ENCODE results near the gene FAM98B.

FAM98B gene

DNA sequence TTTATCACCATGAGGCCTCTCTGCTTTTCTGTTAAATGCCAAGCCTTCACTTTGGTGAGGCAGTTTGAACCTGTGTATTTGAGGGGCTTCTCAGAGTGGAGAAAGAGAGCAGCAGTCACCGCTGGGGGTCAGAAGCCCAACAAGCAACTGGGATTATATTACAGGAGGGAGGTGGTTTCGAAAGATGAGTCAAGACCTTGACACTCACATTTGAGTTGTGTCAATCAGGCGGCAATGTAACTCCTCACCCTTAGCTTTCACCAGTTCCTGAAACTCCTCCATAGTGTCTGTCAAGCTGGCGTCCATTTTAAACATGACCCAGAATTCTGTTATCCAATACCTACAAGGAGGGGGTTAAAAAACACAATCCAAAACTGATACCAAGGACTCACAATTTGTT is 64.2 kb downstream of the FAM98B start:
- H4K20me1 ChIP-seq (ENCODE audit: insufficient read depth, low read length), result no peaks in the 10 kb centered on the region
- no peaks in the 10 kb centered on the region for H3K36me3 ChIP-seq (replicated peaks; ENCODE audit: insufficient read depth, low read length)
- no peak for DNase-seq
- no peaks in the 10 kb centered on the region for H3K4me1 ChIP-seq (ENCODE audit: low read length)
- H3K79me2 ChIP-seq (ENCODE audit: low read length), result no peaks in the 10 kb centered on the region
- no peaks in the 10 kb centered on the region for H3F3A ChIP-seq (ENCODE audit: insufficient read depth, low read length)
- H3K4me2 ChIP-seq (ENCODE audit: low read depth, low read length), result no peak overlapping the region
- no peaks in the 10 kb centered on the region for H3K9me3 ChIP-seq (replicated peaks; ENCODE audit: insufficient read depth, low read length)
- H3K9ac ChIP-seq (ENCODE audit: low read length), result no peak overlapping the region
- H3K27ac ChIP-seq (ENCODE audit: low read length), result no peak overlapping the region
- H3K9me2 ChIP-seq (replicated peaks; ENCODE audit: insufficient read depth, low read length), result no peaks in the 10 kb centered on the region
- H3K27me3 ChIP-seq (replicated peaks; ENCODE audit: insufficient read depth, low read length), result no peaks in the 10 kb centered on the region
- no peak overlapping the region for H3K4me3 ChIP-seq (ENCODE audit: low read length)
- no peak for TF ChIP-seq EZH2phosphoT487 (IDR thresholded peaks at IDR 0.05; ENCODE audit: low read length)
- TF ChIP-seq EZH2 (optimal IDR thresholded peaks at IDR 0.05; ENCODE audit: low read depth, low read length), result no peak
- no peak for TF ChIP-seq CTCF (IDR thresholded peaks at IDR 0.05; ENCODE audit: low read length)
- no peak overlapping the region for H2AFZ ChIP-seq (ENCODE audit: low read length)

- H4K20me1 ChIP-seq (ENCODE audit: insufficient read depth, low read length), result no peaks in the 10 kb centered on the region
- H3F3A ChIP-seq (ENCODE audit: insufficient read depth, low read length), result no peaks in the 10 kb centered on the region
- no peak for DNase-seq
- H3K27ac ChIP-seq (ENCODE audit: low read length), result no peak overlapping the region
- no peaks in the 10 kb centered on the region for H3K9me2 ChIP-seq (replicated peaks; ENCODE audit: insufficient read depth, low read length)
- no peaks in the 10 kb centered on the region for H3K36me3 ChIP-seq (replicated peaks; ENCODE audit: insufficient read depth, low read length)
- no peaks in the 10 kb centered on the region for H3K27me3 ChIP-seq (replicated peaks; ENCODE audit: insufficient read depth, low read length)
- H3K9me3 ChIP-seq (replicated peaks; ENCODE audit: insufficient read depth, low read length), result no peaks in the 10 kb centered on the region
- no peak overlapping the region for H3K4me2 ChIP-seq (ENCODE audit: low read depth, low read length)
- no peak for TF ChIP-seq EZH2phosphoT487 (IDR thresholded peaks at IDR 0.05; ENCODE audit: low read length)
- no peak for TF ChIP-seq EZH2 (optimal IDR thresholded peaks at IDR 0.05; ENCODE audit: low read depth, low read length)
- no peak for TF ChIP-seq CTCF (IDR thresholded peaks at IDR 0.05; ENCODE audit: low read length)
- H2AFZ ChIP-seq (ENCODE audit: low read length), result no peak overlapping the region
- no peaks in the 10 kb centered on the region for H3K4me1 ChIP-seq (ENCODE audit: low read length)
- H3K79me2 ChIP-seq (ENCODE audit: low read length), result no peaks in the 10 kb centered on the region
- H3K9ac ChIP-seq (ENCODE audit: low read length), result no peak overlapping the region
- no peak overlapping the region for H3K4me3 ChIP-seq (ENCODE audit: low read length)
Measured at GRCh38 chr15:38520035-38520434, 66.1 kb downstream of the FAM98B start.

- TF ChIP-seq EZH2phosphoT487 (IDR thresholded peaks at IDR 0.05; ENCODE audit: low read length) (no peak), EZH2 (optimal IDR thresholded peaks at IDR 0.05; ENCODE audit: low read depth, low read length) (no peak), CTCF (IDR thresholded peaks at IDR 0.05; ENCODE audit: low read length) (no peak)
- no peaks in the 10 kb centered on the region for H4K20me1 ChIP-seq (ENCODE audit: insufficient read depth, low read length)
- H2AFZ ChIP-seq (ENCODE audit: low read length), result no peak overlapping the region
- no peaks in the 10 kb centered on the region for H3K9me3 ChIP-seq (replicated peaks; ENCODE audit: insufficient read depth, low read length)
- no peaks in the 10 kb centered on the region for H3K36me3 ChIP-seq (replicated peaks; ENCODE audit: insufficient read depth, low read length)
- no peaks in the 10 kb centered on the region for H3K27me3 ChIP-seq (replicated peaks; ENCODE audit: insufficient read depth, low read length)
- no peaks in the 10 kb centered on the region for H3K79me2 ChIP-seq (ENCODE audit: low read length)
- H3K4me2 ChIP-seq (ENCODE audit: low read depth, low read length), result no peak overlapping the region
- H3F3A ChIP-seq (ENCODE audit: insufficient read depth, low read length), result no peaks in the 10 kb centered on the region
- no peak overlapping the region for H3K9ac ChIP-seq (ENCODE audit: low read length)
- no peaks in the 10 kb centered on the region for H3K4me1 ChIP-seq (ENCODE audit: low read length)
- no peak for DNase-seq
- H3K9me2 ChIP-seq (replicated peaks; ENCODE audit: insufficient read depth, low read length), result no peaks in the 10 kb centered on the region
- no peak overlapping the region for H3K4me3 ChIP-seq (ENCODE audit: low read length)
- no peak overlapping the region for H3K27ac ChIP-seq (ENCODE audit: low read length)
Measured at GRCh38 chr15:38521316-38521715, 67.4 kb downstream of the FAM98B start.

Measured in MM.1S (cell line).